Measurements from ENCODE around the gene FGF11.

The FGF11 gene

GRCh38 chr17:7491583-7491982 is 52.3 kb downstream of the FGF11 start:
- H3K4me3 ChIP-seq (ENCODE audit: low read length), result no peak overlapping the region

GRCh38 chr17:7493941-7494340 is 54.6 kb downstream of the FGF11 start:
- DNase-seq (ENCODE audit: low read depth, low spot score), result no peak
- no peak overlapping the region for H3K4me3 ChIP-seq (ENCODE audit: low read length)

More at GRCh38 chr17:7491583-7491982, 52.3 kb downstream of the FGF11 start:
- DNase-seq (ENCODE audit: low read depth, low spot score), result no peak
